Bronchial smooth muscle cell (primary cell): ENCODE data around the gene YES1. TPM values are rescaled to one million over a fixed set of nuclear protein-coding genes. Genes with fewer than 3 reads are reported as not detected.

Source experiments
- total RNA-seq: library from RNA; depleted of rRNA; stranded (reverse); fragments of >200 nt; gene quantifications from 2 replicates; pipeline ENCODE4 v1.2.1, GENCODE V29; 2014

YES1 gene
- 36.7 and 74.1 TPM in 2 replicates for total RNA-seq

DNA sequence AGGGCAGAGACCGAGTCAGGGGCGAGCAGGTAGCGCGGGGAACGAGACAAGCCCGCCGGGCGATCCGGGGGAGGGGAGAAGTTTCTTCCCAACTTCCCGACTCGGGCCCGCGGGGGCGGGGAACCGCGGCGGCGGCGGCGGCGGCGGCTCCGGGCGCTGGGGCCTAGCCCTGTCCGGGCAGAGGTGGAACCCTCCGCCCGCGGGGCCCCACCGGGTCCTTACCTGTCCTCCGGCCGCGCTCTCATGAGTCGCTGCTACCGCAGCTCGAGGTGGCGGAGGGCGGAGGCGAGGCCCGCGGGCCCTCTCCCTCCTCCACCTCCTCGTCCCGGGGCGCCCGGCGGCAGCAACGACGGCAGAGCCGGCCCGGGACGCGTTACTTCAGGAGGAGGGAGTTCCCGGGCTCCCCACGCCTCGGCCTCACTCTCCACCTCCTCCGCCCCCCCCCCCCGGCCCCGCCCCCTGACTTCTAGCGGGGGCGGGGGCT lies at the start of gene YES1:
YES1 (minus strand) TSS at position 351 of the 484 bp plus-strand sequence. CDS start 55,415 bp downstream, outside the sequence.

DNA sequence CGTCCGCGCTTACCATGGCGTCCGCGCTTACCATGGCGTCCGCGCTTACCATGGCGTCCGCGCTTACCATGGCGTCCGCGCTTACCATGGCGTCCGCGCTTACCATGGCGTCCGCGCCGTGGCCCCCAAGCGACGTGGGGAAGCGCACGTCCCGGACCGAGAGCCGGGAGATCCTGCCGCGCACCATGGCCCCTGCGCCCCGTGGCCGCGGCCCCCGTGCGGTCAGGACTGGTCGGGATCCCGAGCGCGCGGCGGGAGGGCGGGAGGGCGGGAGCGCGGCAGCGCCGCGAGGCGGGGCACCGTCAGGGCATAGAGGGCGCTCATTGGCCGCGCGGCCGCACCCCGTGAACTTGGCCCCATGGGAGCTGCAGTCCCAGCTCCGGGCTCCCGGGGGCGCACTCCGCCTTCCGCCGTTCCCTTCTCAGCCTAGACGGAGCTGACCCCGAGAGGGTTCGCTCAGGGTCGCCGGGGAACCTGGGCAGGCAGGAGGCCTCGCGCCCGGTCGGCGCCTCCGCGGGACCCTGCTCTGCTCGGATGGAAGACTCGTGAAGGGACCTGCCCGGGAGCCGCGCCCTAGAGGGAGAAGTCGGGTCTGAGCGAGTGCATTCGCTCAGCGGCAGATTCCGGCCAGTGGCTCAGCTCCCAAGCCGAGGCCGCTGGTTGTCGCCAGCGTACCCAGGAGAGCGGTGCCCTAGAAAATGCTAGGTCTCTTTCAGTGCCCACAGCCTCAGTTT lies 99.5 kb downstream of the YES1 start, which contains the start of gene ENOSF1:
ENOSF1 (minus strand) TSS at position 230 of the 734 bp plus-strand sequence; CDS start at position 187, 43 bp downstream.

Other genes with a start within 250 kb of the YES1 start
- gene CETN1, start 231.9 kb downstream of the YES1 start, total RNA-seq: not detected in 2 replicates
- gene CLUL1, start 215.3 kb downstream of the YES1 start, total RNA-seq: not detected in 2 replicates
- gene TYMS, start 154.6 kb downstream of the YES1 start, total RNA-seq: 13.7 and 16.2 TPM in 2 replicates
- 36.4 and 37.5 TPM in 2 replicates for gene ENOSF1, start 99.6 kb downstream of the YES1 start, total RNA-seq
- gene ADCYAP1, start 92.6 kb upstream of the YES1 start, total RNA-seq: not detected in 2 replicates